HepG2 (cell line): ENCODE data around the gene MMP24OS. TPM values are rescaled to one million over a fixed set of nuclear protein-coding genes. Genes with fewer than 3 reads are reported as not detected.

ENCODE experiments used
- DZIP1 ChIP-seq: sonication (generic); formaldehyde crosslinking; IDR thresholded peaks from 2 replicates; pipeline ENCODE4 v1.5.0; 2020; ENCODE audit warnings: mild to moderate bottlenecking, missing genetic modification reagents
- FOSL2 ChIP-seq: sonication (generic); formaldehyde crosslinking; IDR thresholded peaks from 2 replicates; pipeline ENCODE4 v1.4.0; 2020; ENCODE audit warnings: missing genetic modification reagents
- FOXM1 ChIP-seq: sonication (generic); formaldehyde crosslinking; IDR thresholded peaks from 2 replicates; pipeline ENCODE4 v1.5.0; 2020; ENCODE audit warnings: missing genetic modification reagents
- GTF3A ChIP-seq: sonication (generic); formaldehyde crosslinking; conservative IDR thresholded peaks from 2 replicates; pipeline ENCODE4 v1.4.0; 2020; ENCODE audit warnings: mild to moderate bottlenecking, missing genetic modification reagents
- KDM5A ChIP-seq: fragments of 200-600 bp; sonication (generic); IDR thresholded peaks from 2 replicates; pipeline ENCODE4 v1.7.0; 2018; ENCODE audit warnings: antibody characterized with exemption, mild to moderate bottlenecking, low read length, borderline replicate concordance
- MBD4 ChIP-seq: IDR thresholded peaks from 2 replicates; pipeline ENCODE4 v1.6.1; 2012; ENCODE audit warnings: low read length, inconsistent platforms, borderline replicate concordance
- NR0B2 ChIP-seq: sonication (generic); formaldehyde crosslinking; IDR thresholded peaks from 2 replicates; pipeline ENCODE4 v1.4.0; 2020; ENCODE audit warnings: mild to moderate bottlenecking, missing genetic modification reagents
- POLR2A ChIP-seq, 2 experiments: IDR thresholded peaks; 2 replicates each; pipeline ENCODE4 v1.6.1; 2011; ENCODE audit warnings: low read depth in 2 of 2, low read length in 2 of 2, mild to moderate bottlenecking in 1 of 2, moderate library complexity in 1 of 2; ENCODE audit not compliant: insufficient read depth in 1 of 2
- TCF7L2 ChIP-seq: IDR thresholded peaks from 2 replicates; pipeline ENCODE4 v1.6.1; 2011; ENCODE audit warnings: mild to moderate bottlenecking, low read depth, low read length, moderate library complexity
- U2AF1 ChIP-seq: fragments of 200-400 bp; formaldehyde crosslinking; optimal IDR thresholded peaks from 2 replicates; pipeline ENCODE3; 2017; ENCODE audit warnings: mild to moderate bottlenecking, low read depth, low read length
- ZMYM4 ChIP-seq: sonication (generic); formaldehyde crosslinking; IDR thresholded peaks from 2 replicates; pipeline ENCODE4 v1.8.1; 2023; ENCODE audit warnings: mild to moderate bottlenecking, missing genetic modification reagents
- ZNF20 ChIP-seq: sonication (generic); formaldehyde crosslinking; IDR thresholded peaks from 2 replicates; pipeline ENCODE4 v1.4.0; 2020; ENCODE audit warnings: mild to moderate bottlenecking, moderate library complexity, missing genetic modification reagents
- ZNF234 ChIP-seq: sonication (generic); formaldehyde crosslinking; conservative IDR thresholded peaks from 2 replicates; pipeline ENCODE4 v1.5.1; 2020; ENCODE audit warnings: mild to moderate bottlenecking, missing genetic modification reagents
- ZNF276 ChIP-seq: sonication (generic); formaldehyde crosslinking; IDR thresholded peaks from 2 replicates; pipeline ENCODE4 v1.4.0; 2020; ENCODE audit warnings: mild to moderate bottlenecking, low read depth, missing genetic modification reagents
- ZNF335 ChIP-seq: sonication (generic); formaldehyde crosslinking; IDR thresholded peaks from 2 replicates; pipeline ENCODE4 v1.4.0; 2020; ENCODE audit warnings: missing genetic modification reagents
- ZNF746 ChIP-seq: sonication (generic); formaldehyde crosslinking; IDR thresholded peaks from 2 replicates; pipeline ENCODE4 v1.8.0; 2022; ENCODE audit warnings: mild to moderate bottlenecking, missing genetic modification reagents
- ZNF800 ChIP-seq: sonication (generic); formaldehyde crosslinking; IDR thresholded peaks from 2 replicates; pipeline ENCODE4 v1.4.0; 2020; ENCODE audit warnings: missing genetic modification reagents
- polyA plus RNA-seq, 8 experiments: library from polyadenylated mRNA; depleted of rRNA in 3 of 8; stranded (reverse) in 7 of 8; unstranded in 1 of 8; fragments of >200 nt; fragmentation: Illumina TruSeq in 4 of 8; extraction: Trizol in 4 of 8; gene quantifications; 2 replicates each; pipeline versions ENCODE4 v1.2.1 to v1.2.3, GENCODE V29; 2011 to 2016; ENCODE audit warnings: low read depth in 4 of 8, missing spikeins in 1 of 8, mixed read lengths in 1 of 8; ENCODE audit not compliant: insufficient read depth in 1 of 8
- total RNA-seq, 5 experiments: library from RNA; depleted of rRNA; stranded (reverse); fragments of >200 nt; fragmentation: Illumina TruSeq; extraction: Trizol; gene quantifications; 2 replicates each; pipeline ENCODE4 v1.2.3, GENCODE V29; 2016; ENCODE audit warnings: low read depth in 1 of 5
- TF ChIP-seq, protein P1 (sequence below): sonication (generic); formaldehyde crosslinking; IDR thresholded peaks from 2 replicates; pipeline ENCODE4 v1.4.0; 2020; ENCODE audit warnings: missing genetic modification reagents
- TF ChIP-seq, protein P2 (sequence below): sonication (generic); formaldehyde crosslinking; IDR thresholded peaks from 2 replicates; pipeline ENCODE4 v1.4.0; 2020; ENCODE audit warnings: missing genetic modification reagents

The MMP24OS gene
- total and polyA plus RNA-seq, 2 of the 13 experiments (the other 11 are each of a cell fraction or from before 2014, with no cell fraction given) = 6.0 to 8.5 TPM

DNA sequence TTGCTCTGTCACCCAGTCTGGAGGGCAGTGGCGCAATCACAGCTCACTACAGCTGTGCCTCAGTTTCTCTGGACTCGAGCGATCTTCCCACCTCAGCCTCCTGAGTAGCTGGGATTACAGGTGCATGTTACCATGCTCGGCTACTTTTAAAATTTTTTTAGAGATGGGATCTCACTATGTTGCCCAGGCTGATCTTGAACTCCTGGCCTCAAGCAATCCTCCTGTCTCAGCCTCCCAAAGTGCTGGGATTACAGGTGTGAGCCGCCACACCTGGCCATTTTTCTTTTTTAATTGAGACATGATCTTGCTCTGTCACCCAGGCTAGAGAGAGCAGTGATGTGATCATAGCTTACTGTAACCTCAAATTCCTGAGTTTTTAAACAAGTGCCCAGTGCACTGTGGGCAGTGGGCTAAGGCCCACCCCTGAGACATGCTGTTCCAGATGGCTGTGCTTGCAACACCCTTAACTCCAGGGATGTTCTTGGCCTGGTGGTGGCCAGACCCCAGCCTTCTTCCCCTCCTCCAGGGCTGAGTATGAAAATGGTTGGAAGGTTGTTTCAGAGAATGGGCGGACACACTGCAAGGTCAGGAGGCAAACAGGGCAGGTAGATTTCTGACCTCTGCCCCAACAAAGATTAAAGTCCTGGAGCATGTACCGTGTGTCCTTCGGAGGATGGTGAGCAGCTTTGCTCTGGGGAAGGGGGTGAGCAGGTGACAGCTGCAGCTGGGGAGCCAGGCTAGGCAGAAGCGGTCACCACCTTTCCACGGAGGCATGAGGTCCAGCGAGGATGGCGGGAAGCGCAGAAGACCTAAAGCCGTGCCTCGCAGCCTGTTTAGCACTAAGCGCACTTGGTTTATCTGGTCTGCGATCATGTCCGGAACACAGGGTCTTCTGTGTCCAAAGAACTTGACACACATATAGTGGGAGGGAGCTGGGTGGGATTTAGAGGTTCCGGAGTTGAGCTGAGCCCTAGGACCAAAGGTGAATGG lies 15.7 kb upstream of the MMP24OS start (continued):
- TF ChIP-seq DZIP1 (CRISPR knock-in tag) = no peak
- TF ChIP-seq ZNF276 (CRISPR knock-in tag) = no peak
- TF ChIP-seq ZNF335 = no peak
- no peak for TF ChIP-seq ZNF746
- no peak for TF ChIP-seq FOXM1
- TF ChIP-seq MBD4 = no peak
- TF ChIP-seq ZNF800 (CRISPR knock-in tag) = no peak
- TF ChIP-seq ZNF234 (CRISPR knock-in tag) = no peak
- TF ChIP-seq POLR2A (IDR thresholded peaks at IDR 0.05; ENCODE audit: insufficient read depth in 1 of 2, low read depth in 2 of 2, low read length in 2 of 2) = no peak
- TF ChIP-seq, protein P1, sequence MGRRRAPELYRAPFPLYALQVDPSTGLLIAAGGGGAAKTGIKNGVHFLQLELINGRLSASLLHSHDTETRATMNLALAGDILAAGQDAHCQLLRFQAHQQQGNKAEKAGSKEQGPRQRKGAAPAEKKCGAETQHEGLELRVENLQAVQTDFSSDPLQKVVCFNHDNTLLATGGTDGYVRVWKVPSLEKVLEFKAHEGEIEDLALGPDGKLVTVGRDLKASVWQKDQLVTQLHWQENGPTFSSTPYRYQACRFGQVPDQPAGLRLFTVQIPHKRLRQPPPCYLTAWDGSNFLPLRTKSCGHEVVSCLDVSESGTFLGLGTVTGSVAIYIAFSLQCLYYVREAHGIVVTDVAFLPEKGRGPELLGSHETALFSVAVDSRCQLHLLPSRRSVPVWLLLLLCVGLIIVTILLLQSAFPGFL (CRISPR knock-in tag) = no peak
- TF ChIP-seq NR0B2 (CRISPR knock-in tag) = 0 out of 2 replicates have a peak, but pooled peaks have one; percentile 42
- no peak for TF ChIP-seq KDM5A
- no peak for TF ChIP-seq TCF7L2
- TF ChIP-seq GTF3A (CRISPR knock-in tag) = no peak
- TF ChIP-seq ZMYM4 = peak; percentile 47; the same call in 1 of the 2 replicates
- TF ChIP-seq, protein P2, sequence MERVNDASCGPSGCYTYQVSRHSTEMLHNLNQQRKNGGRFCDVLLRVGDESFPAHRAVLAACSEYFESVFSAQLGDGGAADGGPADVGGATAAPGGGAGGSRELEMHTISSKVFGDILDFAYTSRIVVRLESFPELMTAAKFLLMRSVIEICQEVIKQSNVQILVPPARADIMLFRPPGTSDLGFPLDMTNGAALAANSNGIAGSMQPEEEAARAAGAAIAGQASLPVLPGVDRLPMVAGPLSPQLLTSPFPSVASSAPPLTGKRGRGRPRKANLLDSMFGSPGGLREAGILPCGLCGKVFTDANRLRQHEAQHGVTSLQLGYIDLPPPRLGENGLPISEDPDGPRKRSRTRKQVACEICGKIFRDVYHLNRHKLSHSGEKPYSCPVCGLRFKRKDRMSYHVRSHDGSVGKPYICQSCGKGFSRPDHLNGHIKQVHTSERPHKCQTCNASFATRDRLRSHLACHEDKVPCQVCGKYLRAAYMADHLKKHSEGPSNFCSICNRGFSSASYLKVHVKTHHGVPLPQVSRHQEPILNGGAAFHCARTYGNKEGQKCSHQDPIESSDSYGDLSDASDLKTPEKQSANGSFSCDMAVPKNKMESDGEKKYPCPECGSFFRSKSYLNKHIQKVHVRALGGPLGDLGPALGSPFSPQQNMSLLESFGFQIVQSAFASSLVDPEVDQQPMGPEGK (CRISPR knock-in tag) = no peak
- no peak for TF ChIP-seq ZNF20
- no peak for TF ChIP-seq U2AF1
- TF ChIP-seq FOSL2 (CRISPR knock-in tag) = no peak
